HCEC 1CT (cell line): ENCODE measurements around the gene CLTCL1.
"Not testable (repeated sequence)": the region's sequence is repeated elsewhere in the genome, so short reads cannot be mapped to it uniquely, and the experiment has no call there.

Experiments used
- DNase-seq: peaks from one replicate; pipeline ENCODE4 v3.0.0-alpha.2; 2017

CLTCL1 gene

DNA sequence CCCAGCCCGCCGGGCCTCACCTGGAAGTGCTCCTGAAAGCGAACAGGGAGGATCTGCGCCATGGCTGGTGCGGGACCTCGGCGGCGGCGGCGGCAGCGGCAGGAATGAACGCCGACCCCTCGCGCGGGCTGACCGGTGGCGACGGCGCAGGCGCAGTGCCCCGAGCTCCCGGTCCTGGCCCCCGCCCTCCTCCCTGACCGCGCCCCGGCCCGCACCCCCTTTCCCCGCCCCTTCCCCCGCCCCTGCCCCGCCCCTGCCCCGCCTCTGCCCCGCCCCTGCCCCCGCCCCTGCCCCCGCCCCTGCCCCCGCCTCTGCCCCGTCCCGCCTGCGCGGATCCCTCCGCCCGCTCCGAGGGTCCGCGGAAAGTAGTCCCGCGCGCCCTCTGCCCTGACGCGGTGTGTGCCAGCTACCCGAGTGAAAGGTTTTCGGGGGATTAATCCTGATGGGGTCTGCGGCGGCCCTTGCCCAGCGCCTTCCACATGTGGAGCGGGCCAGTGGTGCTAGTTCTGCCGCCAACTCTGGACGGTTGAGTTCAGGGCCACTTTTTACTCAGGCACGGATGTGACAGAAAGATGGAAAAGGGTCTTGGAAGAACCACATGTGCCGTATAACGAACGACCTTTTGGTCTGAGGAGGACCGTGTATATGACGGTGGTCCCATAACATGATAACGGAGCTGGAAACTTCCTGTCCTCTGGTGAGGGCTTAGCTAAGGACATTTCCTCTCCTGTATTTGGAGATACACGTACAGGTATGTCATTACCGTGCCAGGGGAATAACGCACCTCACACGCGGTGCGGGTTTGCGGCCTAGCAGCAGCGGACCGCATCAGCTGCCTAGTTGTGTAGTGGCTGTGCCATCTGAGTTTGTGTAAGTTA is at the start of gene CLTCL1:
Gene CLTCL1 (minus strand): TSS at position 140 of the 878 bp plus-strand sequence. CDS start 78 bp downstream, at position 62.
- peak; percentile 70 for DNase-seq

DNA sequence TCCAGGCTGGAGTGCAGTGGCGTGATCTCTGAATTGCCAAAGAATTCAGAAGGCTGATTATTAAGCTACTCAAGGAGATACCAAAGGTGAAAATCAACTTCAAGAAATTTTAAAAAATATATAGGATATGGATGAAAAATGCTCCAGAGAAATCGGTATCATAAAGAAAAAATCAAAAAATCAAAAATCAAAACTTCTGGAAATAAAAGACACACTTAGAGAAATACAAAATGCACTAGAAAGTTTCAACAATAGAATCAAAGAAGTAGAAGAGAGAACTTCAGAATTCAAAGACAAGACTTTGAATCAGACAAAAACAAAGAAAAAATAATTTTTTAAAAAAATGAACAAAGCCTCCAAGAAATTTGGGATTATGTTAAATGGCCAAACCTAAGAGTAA is 45.6 kb upstream of the CLTCL1 start:
- no peak for DNase-seq

DNA sequence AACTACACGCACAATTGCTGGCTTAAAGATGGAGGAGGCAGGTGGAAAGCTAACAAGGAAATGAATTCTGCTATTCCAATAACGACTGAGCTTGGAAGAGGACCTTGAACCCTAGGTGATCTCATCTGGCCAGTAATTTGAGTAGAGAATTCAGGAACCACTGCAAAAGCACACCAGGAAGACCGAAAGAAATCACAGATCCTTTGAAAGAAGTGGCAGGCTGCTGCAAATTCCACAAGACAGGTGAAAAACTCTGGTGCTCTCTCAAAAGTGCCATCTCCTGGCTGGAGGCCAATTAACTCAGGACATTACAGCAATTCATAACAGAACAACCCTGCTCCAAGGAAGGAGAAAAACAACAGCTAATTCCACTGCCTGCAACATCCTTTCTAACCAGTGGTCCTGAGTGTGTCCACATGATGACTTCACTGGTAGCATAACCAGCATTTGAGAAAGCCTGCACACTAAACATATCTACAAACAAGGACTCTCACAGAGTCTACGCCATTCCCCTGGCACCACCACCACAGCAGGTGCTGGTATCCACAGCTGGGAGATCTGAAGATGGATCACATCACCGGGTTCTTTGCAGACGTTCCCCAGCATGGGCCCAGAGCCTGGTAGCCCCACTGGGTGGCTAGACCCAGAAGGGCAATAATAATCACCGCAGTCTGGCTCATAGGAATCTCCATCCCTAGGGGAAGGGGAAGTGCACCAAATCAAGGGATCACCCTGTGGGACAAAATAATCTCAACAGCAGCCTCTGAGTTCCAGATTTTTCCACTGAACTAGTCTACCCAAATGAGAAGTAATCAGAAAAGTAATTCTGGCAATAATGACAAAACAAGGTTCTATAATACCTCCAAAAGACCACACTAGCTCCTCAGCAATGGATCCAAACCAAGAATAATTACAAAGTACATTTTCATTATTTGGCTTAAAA is 44.9 kb upstream of the CLTCL1 start:
- DNase-seq, result no peak

DNA sequence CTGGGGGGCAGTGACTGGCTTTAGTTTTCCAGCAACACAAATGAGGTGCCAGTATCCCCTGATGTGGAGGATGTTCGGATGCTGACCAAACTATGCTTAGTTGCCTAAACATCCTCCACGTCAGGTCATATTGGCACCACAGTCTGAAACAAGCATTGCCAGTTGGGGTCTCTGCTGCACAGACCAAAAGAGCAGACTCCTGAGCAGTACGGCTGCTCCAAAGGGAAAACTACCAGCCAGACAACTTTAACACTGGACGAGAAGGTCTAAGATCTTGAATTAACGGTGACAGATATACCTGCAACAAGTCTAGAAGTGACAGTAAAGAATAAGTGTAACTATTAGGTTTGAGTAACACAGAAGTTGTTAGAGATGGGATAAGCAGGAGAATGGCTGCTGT is 40.5 kb upstream of the CLTCL1 start:
- DNase-seq, result no peak

DNA sequence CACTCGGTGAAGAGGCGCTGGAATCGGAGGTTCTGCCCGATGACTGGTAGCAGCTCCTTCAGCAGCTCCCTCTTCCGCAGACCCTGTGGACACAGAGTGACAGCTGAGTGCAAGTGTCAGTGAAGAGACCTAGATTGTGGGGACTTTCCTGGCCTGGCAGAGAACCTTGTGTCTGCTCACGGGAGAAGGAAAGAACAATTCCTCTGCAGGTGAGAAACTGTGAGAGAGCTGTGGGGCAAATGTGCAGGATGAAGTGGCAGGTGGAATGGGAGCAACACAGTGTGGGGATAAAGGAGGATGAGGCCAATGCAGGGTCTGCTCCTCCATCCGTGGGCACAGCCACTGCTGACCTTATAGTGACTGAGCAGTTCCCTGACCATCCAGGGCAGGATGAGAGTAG is 40.0 kb upstream of the CLTCL1 start:
- no peak for DNase-seq

DNA sequence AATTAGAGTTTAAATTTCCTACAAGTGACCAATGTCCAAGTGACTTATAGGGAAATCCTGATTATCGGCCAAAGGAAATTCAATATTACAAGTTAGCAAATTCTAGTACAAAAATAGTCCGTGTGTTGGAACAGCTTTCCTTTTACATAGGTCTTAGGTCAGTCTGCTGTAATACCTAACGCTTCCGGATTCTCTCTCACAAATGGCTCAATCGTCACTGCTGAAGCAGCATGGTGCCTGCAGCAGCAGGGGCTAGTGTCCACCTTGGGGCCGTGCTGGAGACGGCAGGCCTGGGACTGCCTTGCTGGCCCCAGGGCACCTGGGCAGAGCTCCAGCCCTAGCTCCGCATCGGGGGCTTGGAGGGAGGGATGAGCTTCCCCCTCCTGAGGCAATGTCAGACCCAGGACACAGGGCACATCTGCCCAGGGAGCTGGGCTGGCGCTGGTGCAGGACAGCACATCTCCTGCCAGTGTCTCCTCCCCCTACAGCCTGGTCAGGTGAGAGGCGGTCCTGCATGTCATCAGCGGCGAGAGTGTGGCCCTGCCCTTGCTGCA is 39.4 kb upstream of the CLTCL1 start:
- no peak for DNase-seq

DNA sequence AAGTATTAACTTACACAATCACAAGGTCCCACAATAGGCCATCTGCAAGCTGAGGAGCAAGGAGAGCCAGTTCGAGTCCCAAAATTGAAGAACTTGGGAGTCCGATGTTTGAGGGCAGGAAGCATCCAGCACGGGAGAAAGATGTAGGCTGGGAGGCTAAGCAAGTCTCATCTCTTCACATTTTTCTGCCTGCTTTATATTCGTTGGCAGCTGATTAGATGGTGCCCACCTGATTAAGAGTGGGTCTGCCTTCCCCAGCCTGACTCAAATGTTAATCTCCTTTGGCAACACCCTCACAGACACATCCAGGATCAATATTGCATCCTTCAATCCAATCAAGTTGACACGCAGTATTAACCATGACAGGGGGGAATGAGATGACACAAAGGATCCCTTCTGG is 38.7 kb upstream of the CLTCL1 start:
- DNase-seq, result not testable (repeated sequence)

DNA sequence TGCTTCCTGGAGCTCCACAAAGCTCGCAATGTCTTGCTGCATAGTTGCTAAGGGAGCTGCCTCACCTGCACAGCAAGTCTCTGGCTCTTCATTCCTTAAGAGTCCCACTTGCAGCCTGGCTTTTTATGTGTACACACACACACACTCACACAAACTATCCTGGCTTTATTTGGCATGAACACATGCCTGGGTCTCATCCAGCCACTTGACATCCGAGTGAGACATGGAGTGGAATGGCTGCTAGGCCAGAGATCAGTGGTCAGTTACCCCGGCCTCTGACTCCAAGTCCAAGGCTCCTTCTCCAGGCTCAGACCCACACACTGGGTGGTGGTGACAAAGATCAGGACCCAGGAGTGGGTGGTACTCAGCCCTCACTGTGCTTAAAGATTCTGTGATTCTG is 37.9 kb upstream of the CLTCL1 start:
- DNase-seq, result no peak

DNA sequence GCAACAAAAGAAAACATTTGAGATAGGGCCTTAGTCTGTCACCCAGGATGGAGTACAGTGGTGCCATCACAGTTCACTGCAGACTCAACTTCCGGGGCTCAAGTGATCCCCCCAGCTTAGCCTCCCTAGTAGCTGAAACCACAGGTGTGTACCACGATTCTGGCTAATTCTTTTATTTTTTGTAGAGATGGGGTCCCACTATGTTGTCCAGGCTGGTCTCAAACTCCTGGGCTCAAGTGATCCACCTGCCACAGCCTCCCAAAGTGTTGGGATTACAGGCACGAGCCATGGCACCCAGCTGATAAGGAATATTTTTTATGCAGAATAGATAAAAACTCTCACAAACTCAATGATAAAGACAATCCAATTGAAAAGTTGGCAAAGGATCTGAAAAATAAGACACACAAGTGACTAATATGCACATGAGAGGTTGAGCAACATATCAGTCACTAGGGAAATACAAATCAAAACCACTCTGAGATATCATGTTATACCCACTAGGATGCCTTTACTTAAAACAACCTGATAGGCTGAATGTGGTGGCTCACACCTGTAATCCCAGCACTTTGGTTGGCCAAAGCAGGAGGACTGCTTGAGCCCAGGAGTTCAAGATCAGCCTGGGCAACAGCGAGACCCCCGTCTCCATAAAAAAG is 33.9 kb upstream of the CLTCL1 start:
- DNase-seq, result peak; percentile 81

DNA sequence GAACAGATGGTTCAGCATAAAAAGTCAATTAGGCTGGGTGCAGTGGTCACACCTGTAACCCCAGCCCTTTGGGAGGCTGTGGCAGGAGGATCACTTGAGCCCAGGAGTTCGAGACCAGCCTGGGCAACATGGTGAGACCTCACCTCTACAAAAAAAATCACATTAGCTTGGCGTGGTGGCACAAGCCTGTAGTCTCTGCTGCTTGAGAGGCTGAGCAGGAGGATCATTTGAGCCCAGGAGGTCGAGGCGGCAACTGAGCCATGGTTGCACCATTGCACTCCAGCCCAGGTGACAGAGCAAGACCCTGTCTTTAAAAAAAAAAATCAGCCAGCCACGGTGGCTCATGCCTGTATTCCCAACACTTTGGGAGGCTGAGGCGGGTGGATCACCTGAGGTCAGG is 31.9 kb upstream of the CLTCL1 start:
- DNase-seq, result not testable (repeated sequence)

DNA sequence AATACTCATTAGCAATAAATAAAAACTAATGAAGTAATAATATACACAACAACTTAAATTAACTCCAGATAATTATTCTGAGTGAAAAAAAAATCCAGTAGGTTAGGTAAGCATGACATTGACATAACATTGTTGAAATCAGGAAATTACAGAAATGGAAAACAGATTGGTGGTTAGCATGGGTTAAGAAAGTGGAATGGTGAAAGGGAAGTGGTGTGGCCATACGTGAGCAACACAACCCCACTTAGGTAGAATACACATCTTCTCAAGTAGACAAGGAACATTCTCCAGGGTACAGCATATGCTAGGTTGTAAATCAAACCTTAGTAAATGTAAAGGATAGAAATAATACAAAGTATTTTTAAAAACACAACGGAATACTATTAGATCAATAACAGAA is 30.2 kb upstream of the CLTCL1 start:
- DNase-seq, result no peak

DNA sequence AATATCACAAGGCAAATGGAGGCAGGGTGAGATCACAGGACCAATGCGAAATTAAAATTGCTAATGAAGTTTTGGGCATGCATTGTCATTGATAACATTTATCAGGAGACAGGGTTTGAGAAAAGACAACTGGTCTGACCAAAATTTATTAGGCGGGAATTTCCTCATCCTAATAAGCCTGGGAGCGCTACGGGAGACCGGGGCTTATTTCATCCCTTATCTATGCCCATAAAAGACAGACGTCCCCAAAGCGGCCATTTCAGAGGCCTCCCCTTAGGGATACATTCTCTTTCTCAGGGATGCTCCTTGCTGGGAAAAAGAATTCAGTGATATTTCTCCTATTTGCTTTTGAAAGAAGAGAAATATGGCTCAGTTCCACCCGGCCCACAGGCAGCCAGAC is 28.6 kb upstream of the CLTCL1 start:
- DNase-seq, result not testable (repeated sequence)

DNA sequence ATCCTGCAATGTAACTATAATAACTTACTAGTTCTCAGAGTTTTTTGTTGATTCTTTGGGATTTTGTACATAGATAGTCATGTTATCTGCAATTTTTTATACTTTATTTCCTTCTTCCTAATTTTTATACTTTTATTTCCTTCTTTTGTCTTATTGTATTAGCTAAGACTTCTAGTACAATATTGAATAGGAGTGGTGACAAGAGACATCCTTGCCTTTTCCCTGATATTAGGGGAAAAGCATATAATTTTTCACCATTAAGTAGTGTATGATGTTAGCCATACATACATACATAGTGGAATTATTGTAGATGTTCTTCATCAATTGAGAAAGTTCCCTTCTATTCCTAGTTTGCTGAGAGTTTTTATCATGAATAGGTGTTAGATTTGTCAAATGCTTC is 27.8 kb upstream of the CLTCL1 start:
- no peak for DNase-seq

DNA sequence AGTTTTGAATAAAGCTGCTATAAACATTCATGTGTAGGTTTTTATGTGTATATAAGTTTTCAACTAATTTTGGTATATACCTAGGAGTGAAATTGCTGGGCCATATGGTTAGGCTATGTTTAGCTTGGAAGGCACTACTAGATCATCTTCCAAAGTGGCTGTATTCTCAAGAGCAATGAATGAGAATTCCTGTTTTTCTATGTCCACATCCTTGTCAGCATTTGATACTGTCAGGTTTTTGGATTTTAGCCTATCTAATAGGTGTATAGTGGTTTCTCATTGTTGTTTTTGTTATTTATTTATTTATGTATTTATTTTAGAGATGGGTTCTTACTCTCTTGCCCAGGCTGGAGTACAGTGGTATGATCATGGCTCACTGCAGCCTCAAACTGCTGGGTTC is 26.3 kb upstream of the CLTCL1 start:
- no peak for DNase-seq

DNA sequence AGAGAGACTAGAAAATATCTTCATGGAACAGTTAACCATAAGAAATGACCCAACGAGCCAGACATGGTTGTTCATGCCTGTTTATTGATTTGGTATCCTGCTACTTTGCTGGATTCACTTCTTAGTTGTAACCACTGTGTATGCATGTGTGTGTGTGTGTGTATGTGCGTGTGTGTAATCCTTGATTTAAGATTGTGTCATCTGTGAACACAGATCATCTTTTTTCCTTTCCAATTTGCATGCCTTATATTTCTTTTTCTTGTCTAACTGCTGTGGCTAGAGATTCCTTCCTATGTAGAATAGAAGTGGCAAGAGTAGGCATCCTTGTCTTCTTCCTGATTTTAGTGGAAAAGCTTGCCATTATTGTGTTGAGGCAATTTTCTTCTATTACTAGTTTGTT is 16.4 kb upstream of the CLTCL1 start:
- DNase-seq, result no peak

DNA sequence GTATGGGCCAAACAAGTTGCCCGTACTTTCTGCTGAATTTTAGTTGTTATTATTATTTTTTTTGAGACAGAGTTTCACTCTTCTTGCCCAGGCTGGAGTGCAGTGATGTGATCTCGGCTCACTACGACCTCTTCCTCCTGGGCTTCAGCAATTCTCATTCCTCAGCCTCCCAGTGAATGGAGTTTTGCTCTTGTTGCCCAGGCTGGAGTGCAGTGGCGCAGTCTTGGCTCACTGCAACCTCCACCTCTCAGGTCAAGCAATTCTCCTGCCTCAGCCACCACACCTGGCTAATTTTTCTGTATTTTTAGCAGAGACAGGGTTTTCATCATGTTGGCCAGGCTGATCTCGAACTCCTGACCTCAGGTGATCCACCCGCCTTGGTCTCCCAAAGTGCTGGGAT is 15.0 kb upstream of the CLTCL1 start:
- not testable (repeated sequence) for DNase-seq

DNA sequence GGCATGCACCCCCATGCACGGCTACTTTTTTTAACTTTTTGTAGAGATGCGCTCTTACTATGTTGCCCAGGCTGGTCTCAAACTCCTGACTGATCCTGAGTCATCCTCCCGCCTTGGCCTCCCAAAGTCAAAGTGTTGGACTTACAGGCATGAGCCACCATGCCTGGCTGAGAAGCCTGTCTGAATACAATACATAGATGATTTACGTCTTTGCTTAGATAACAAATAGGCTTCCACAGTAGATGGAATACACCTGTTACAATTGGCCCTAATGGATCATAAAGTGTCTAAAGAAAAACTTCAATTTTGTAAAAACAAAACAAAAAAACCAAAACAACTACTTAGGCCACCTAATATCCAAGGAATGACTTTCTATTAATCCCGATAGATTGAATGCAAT is 13.0 kb upstream of the CLTCL1 start:
- DNase-seq, result no peak

DNA sequence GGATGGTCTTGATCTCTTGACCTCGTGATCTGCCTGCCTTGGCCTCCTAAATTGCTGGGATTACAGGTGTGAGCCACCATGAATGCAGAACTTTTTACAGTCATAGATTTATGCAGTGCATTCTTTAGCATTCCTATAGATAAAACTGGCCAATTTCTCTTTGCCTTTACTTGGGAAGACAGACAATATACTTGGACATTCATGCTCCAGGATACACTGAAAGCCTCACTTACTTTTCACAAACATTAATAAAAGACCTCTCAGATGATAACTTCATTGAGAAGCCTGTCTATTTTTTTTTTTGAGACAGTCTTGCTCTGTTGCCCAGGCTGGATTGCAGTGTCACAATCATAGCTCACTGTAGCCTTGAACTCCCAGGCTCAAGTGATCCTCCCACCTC is 12.3 kb upstream of the CLTCL1 start:
- no peak for DNase-seq

DNA sequence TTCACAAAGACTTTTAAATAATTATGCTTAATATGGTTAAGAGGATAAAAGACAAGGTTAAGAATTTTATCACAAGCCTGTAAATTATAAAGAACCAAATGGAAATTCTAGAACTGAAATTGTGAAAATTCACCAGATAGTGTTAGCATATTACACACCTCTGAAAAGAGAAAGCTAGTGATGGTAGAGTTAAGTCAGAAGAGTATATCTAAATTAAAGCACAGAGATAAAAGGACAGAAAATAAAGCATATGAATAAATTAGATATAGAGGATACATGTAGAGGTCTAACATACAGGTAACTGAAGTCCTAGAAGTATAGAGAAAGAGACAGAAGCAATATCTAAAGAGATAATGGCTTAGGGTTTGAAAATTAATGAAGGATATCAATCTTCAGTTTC is 4.2 kb upstream of the CLTCL1 start:
- no peak for DNase-seq

DNA sequence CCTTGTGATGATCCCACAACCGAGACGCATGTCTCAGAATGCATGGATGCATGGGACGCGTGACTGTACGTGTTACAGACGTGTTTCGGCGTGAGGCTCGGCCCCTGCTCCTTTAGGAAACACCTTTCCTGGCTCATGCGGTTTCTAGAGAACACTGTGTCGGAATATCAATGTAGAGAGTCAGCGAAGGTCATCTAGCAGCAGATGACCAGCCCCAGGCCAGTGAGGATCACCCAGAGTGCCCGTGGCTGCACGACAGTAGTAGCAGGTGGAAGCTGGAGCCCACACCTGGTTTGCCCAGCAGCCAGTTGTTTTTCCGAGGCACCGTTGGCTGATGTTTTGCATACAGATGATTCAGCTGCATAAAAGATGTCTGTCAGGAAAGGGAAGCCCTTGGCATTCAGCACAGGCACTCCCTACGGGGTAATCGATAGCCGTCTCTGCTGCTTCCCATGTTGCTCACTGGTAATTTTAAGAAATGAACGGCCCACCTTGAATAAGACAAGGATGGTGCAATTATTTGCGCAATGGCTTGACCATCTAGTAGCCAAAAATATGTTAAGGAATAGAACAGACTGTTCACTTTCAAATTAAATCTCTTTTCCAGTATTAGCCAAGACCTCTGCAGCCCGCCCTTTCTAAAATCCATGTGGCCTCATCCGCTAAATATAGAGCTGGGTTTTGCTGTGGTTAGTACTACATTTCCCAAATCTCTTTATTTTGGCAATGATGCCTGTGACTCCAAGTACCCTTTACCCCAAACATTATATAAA is 1.1 kb upstream of the CLTCL1 start:
- DNase-seq, result peak; percentile 60

DNA sequence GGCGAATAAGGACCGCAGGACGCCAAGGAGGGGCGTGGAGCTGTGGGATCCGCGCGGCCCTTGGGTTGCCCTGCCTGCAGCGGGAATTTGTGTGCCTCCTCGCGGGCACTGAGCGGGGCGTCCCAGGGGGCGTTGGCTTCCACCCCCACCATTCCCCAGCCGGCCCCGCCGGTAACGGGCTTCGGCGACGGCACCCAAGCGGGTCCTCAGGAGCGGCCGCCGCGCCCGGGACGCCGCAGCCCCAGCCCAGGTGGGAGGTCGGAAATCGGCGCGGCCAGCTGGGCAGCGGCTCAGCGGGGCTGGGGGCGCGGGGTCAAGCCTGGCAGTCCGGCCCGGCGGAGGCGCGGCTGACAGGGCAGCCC is 320 bp downstream of the CLTCL1 start:
- no peak for DNase-seq
